DOHH2 (cell line): ENCODE results near the gene GNPAT.

Experiments used
- H3F3A ChIP-seq: fragments of 200-600 bp; sonication (generic), shearing (Covaris generic); 2 replicates; pipeline ENCODE4 v1.6.0; 2016; ENCODE audit warnings: antibody characterized with exemption, mild to moderate bottlenecking; ENCODE audit not compliant: control insufficient read depth, insufficient read depth
- H3K27ac ChIP-seq: fragments of 200-600 bp; sonication (generic); 2 replicates; pipeline ENCODE4 v1.5.1; 2014; ENCODE audit warnings: low read depth, mild to moderate bottlenecking, low read length, moderate library complexity
- H3K27me3 ChIP-seq: fragments of 200-600 bp; sonication (generic); 2 replicates; pipeline ENCODE4 v1.6.1; 2014; ENCODE audit warnings: mild to moderate bottlenecking, low read length, mixed read lengths; ENCODE audit not compliant: control insufficient read depth
- H3K36me3 ChIP-seq: fragments of 200-600 bp; sonication (generic); 2 replicates; pipeline ENCODE4 v1.6.1; 2014; ENCODE audit warnings: mild to moderate bottlenecking, low read length, moderate library complexity, mixed read lengths; ENCODE audit not compliant: control insufficient read depth
- H3K4me1 ChIP-seq: fragments of 200-600 bp; sonication (generic); 2 replicates; pipeline ENCODE4 v1.6.1; 2014; ENCODE audit warnings: mild to moderate bottlenecking, low read length, mixed read lengths; ENCODE audit not compliant: control insufficient read depth
- H3K4me2 ChIP-seq: fragments of 200-600 bp; sonication (generic); 2 replicates; pipeline ENCODE4 v1.6.0; 2014; ENCODE audit warnings: mild to moderate bottlenecking, low read length, moderate library complexity
- H3K4me3 ChIP-seq: fragments of 200-600 bp; sonication (generic); 2 replicates; pipeline ENCODE4 v1.5.1; 2014; ENCODE audit warnings: mild to moderate bottlenecking, low read length, mixed read lengths
- H3K79me2 ChIP-seq: fragments of 200-600 bp; sonication (generic); 2 replicates; pipeline ENCODE4 v1.6.1; 2014; ENCODE audit warnings: mild to moderate bottlenecking, low read length, mixed read lengths; ENCODE audit not compliant: control insufficient read depth
- H3K9me2 ChIP-seq: fragments of 200-600 bp; sonication (generic); replicated peaks from 2 replicates; pipeline ENCODE4 v1.6.1; 2014; ENCODE audit warnings: mild to moderate bottlenecking, low read length, mixed read lengths; ENCODE audit not compliant: control insufficient read depth
- H3K9me3 ChIP-seq: fragments of 200-600 bp; sonication (generic); 2 replicates; pipeline ENCODE4 v1.6.1; 2014; ENCODE audit warnings: antibody characterized with exemption, low read length, mixed read lengths; ENCODE audit not compliant: control insufficient read depth, insufficient read depth
- H4K20me1 ChIP-seq: fragments of 200-600 bp; sonication (generic); 2 replicates; pipeline ENCODE4 v1.6.0; 2014; ENCODE audit warnings: low read depth, mild to moderate bottlenecking, antibody characterized with exemption, low read length, moderate library complexity; ENCODE audit not compliant: control insufficient read depth, insufficient read depth
- CTCF ChIP-seq: fragments of 200-600 bp; sonication (generic); IDR thresholded peaks from one replicate; pipeline ENCODE4 v1.5.1; 2014; ENCODE audit warnings: antibody characterized with exemption, mild to moderate bottlenecking, low read depth, low read length; ENCODE audit not compliant: poor library complexity, severe bottlenecking
- EZH2phosphoT487 ChIP-seq: fragments of 200-600 bp; sonication (generic); IDR thresholded peaks from 2 replicates; pipeline ENCODE4 v1.6.1; 2017; ENCODE audit warnings: borderline replicate concordance, mild to moderate bottlenecking, antibody characterized with exemption, low read length, moderate library complexity, mixed read lengths

The GNPAT gene

DNA sequence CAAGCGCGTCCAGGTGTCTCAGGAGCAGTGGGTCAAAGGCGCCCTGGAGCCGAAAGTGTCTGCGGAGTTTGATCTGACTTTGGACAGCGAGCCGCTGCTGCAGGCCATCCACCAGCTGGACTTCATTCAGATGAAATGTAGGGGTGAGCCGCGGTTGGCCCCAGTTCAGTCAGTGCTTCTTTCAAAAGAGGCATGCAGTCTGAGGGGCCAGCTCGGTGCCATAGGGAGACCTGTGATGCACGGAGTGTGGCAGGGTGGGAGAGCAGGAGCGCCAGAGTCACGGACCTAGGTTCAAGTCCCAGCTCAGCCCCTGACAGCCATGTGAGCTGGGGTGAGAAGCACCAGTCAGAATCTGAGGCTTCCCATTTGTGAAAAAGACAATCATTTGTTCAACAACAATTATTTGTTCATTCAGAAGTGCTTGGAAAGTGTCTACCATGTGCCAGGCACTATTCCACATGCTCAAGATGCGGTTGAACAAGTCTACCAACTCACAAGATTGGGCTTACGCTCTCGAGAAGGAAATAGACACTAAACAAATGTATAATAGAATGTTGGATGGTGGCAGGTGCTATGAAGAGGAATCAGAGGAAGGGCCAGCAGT, 39.5 kb upstream of the GNPAT start:
- H3K9me3 ChIP-seq = no peaks in the 10 kb centered on the region
- H4K20me1 ChIP-seq = no peaks in the 10 kb centered on the region
- TF ChIP-seq EZH2phosphoT487 = no peak
- TF ChIP-seq CTCF = no peak
- no peaks in the 10 kb centered on the region for H3K79me2 ChIP-seq
- H3F3A ChIP-seq = no peaks in the 10 kb centered on the region
- H3K36me3 ChIP-seq = no peaks in the 10 kb centered on the region
- no peaks in the 10 kb centered on the region for H3K4me1 ChIP-seq
- H3K4me2 ChIP-seq = no peak overlapping the region
- H3K27me3 ChIP-seq = peaks cover 38% of the 10 kb centered on the region
- no peak overlapping the region for H3K27ac ChIP-seq
- no peaks in the 10 kb centered on the region for H3K9me2 ChIP-seq
- no peak overlapping the region for H3K4me3 ChIP-seq

DNA sequence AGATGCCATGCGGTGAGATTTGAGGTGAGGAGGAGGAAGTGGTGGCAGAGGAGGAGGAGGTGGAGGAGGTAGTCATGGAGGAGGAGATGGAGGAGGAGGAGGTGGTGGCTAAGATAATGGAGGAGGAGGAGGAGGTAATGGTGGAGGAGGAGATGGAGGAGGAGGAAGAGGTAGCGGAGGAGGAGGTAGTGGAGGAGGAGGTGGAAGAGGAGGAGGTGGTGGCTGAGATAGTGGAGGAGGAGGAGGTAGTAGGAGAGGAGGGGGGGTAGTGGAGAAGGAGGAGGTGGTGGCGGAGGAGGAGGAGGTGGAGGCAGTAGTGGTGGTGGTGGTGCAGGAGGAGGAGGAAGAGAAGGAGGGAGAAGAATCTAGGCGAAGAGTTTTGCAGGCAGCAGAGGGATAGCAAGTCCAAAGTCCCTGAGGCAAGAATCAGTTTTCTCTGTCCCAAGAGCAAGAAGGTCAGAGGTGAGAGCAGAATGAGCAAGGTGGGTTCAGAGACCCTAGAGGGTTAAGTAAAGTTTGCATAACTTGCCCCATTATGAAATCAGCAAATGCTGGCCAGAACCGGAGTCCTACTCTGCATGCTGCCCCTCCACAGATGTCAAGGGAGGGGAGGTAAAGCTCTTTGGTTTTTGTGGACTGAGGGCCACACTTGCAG, 38.9 kb upstream of the GNPAT start:
- Histone ChIP-seq H3K27me3 (peaks cover 38% of the 10 kb centered on the region), H3K4me2 (no peak overlapping the region), H3F3A (no peaks in the 10 kb centered on the region), H3K4me3 (no peak overlapping the region), H4K20me1 (no peaks in the 10 kb centered on the region), H3K9me2 (no peaks in the 10 kb centered on the region), H3K36me3 (no peaks in the 10 kb centered on the region), H3K79me2 (no peaks in the 10 kb centered on the region), H3K9me3 (no peaks in the 10 kb centered on the region), H3K4me1 (no peaks in the 10 kb centered on the region), H3K27ac (no peak overlapping the region)
- TF ChIP-seq EZH2phosphoT487 = no peak

GRCh38 chr1:231203259-231204057, 37.6 kb upstream of the GNPAT start:
- no peak overlapping the region for H3K4me2 ChIP-seq
- no peaks in the 10 kb centered on the region for H3K36me3 ChIP-seq
- H3K4me3 ChIP-seq = no peak overlapping the region
- H3F3A ChIP-seq = no peaks in the 10 kb centered on the region
- no peaks in the 10 kb centered on the region for H3K9me3 ChIP-seq
- no peak overlapping the region for H3K27ac ChIP-seq
- no peak for TF ChIP-seq EZH2phosphoT487
- TF ChIP-seq CTCF = no peak
- no peaks in the 10 kb centered on the region for H3K79me2 ChIP-seq
- H3K4me1 ChIP-seq = no peaks in the 10 kb centered on the region
- no peaks in the 10 kb centered on the region for H4K20me1 ChIP-seq
- H3K9me2 ChIP-seq = no peaks in the 10 kb centered on the region
- H3K27me3 ChIP-seq = peaks cover 38% of the 10 kb centered on the region

DNA sequence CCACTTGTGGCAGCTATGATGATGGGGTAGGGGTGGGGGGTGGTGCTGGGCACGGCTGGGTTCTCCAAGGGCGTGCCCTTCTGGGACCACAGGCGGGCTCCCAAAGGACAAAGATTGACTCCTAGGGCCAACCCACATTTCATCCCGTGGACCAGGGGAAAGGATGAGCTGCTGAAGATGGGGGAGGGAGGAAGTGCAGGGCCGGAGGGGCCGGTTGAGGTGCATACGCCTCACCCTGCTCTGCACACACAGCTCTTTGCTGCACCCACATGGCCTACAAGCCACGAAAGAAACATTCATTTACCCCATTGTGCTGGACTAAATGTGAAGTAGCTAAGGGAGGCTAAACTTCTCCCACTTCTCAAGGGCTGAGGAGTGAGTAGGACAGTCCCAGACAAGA, 34.2 kb upstream of the GNPAT start:
- no peak for TF ChIP-seq EZH2phosphoT487
- H3K4me2 ChIP-seq = no peak overlapping the region

More for the DNA sequence above, 34.2 kb upstream of the GNPAT start:
- Histone ChIP-seq H3F3A (no peaks in the 10 kb centered on the region), H3K9me3 (no peaks in the 10 kb centered on the region), H3K9me2 (no peaks in the 10 kb centered on the region), H3K27me3 (peaks cover 19% of the 10 kb centered on the region), H4K20me1 (no peaks in the 10 kb centered on the region), H3K79me2 (no peaks in the 10 kb centered on the region), H3K4me1 (peaks cover 10% of the 10 kb centered on the region), H3K27ac (no peak overlapping the region), H3K36me3 (no peaks in the 10 kb centered on the region), H3K4me3 (no peak overlapping the region)
